GM19372 (cell line): ENCODE results near the gene ZNF74.
"Not testable (repeated sequence)": the region's sequence is repeated elsewhere in the genome, so short reads cannot be mapped to it uniquely, and the experiment has no call there.

ENCODE experiments used
- ATAC-seq: cut with Tn5 transposase; IDR thresholded peaks from one replicate; pipeline ENCODE4 v1.9.1; 2021; ENCODE audit warnings: mild to moderate bottlenecking, low read depth, moderate library complexity; ENCODE audit not compliant: unreplicated experiment

ZNF74 gene

GRCh38 chr22:20441631-20442484 is 47.9 kb downstream of the ZNF74 start:
- ATAC-seq = no peak

DNA sequence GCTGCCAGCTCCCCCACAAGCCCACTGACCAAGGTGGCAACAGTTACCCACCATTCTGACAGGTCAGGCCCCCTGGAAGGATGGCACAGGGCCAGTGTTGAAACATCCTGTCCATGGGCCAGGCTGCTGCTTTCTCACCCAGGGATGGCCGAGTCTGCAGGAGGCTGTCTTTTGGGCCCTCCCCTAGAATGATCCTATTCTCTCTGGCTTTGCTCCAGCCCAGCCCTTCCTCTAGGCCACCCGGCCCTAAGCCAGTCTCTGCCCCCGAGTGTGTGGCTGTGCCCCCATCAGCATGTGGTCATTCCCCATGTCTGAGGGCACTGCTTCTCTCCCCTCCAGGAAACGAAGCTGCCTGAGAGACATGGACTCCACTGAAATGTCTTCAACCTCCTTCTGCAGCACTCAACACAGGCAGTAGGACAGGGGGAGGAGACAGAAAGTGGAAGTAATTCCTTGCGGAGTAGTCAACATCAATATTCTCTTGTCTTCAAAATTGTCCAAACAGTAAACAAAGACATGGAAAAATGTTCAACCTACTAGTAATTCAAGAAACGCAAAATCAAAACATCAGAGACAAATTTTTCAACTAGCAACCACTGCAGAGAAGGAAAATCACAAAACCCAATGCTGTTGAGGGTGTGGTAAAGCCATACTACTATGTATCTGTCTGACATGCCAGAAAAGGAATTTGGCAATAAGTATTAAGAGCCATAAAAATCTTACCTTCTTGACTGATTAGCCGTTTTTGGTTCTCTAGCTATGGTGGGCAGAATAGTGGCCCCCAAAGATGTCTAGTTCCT is 48.7 kb downstream of the ZNF74 start:
- no peak for ATAC-seq

DNA sequence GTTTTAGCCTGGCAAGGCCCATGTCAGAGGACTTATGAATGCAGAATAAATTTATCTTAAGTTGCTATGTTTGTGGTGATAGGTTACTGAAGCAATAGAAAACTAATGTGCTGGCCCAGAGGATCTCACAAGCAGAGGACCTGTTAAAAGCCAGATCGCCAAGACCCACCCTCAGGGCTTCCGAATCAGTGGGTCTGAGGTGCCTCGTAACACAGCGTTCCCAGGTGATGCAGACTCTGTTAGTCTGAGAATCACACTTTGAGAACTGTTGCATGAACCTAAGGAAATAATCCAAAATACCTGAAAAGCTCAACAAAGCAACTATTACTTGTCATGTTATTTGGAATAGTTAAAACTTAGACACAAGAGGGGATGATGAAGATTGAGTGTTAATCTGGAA is 50.4 kb downstream of the ZNF74 start:
- ATAC-seq = no peak

DNA sequence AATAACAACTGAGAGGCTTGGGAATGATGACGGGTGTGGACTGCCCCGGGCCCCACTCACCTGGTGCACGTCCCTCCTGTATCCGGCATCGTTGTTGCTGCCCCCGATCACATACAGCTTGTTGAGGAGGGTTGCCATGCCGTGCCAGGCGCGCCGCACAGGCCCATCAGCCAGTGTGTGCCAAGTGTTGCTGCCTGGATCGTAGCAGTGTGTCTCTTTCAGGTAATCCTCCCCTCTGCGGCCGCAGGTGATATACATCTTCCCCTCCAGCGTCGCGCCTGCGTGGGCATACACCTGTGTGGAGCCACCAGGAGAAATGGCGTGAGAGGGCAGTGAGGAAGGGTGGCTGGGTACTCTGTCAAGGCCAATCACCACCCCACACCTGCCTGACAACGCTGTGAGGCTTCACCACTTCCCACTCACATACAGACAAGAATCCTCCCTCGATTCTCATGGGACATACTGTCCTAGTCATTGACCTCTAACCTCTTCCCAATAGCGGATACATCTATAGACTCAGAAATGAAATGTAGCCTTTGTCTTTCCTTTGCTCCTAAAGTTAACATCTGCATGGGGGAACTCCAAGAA is 52.5 kb downstream of the ZNF74 start:
- ATAC-seq = no peak

DNA sequence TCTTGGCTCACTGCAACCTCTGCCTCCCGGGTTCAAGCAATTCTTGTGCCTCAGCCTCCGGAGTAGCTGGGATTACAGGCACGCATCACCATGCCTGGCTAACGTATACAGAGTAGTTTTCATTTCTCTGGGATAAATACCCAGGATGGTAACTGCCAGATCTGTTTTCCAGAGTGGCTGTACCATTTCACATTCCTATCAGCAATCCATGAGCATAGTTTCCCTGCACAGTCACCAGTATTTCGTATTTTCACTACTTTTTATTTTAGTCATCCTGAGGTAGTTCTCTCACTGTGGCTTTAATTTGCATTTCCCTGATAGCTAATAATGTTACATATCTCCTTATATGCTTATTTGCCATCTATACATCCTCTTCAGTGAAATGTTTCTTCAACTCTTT is 54.7 kb downstream of the ZNF74 start:
- ATAC-seq = no peak

- ATAC-seq = no peak
Observed at GRCh38 chr22:20449819-20450550, 56.0 kb downstream of the ZNF74 start.

- ATAC-seq = no peak
Observed at GRCh38 chr22:20450551-20450906, 56.6 kb downstream of the ZNF74 start.

GRCh38 chr22:20451129-20451778 is 57.3 kb downstream of the ZNF74 start:
- not testable (repeated sequence) for ATAC-seq

DNA sequence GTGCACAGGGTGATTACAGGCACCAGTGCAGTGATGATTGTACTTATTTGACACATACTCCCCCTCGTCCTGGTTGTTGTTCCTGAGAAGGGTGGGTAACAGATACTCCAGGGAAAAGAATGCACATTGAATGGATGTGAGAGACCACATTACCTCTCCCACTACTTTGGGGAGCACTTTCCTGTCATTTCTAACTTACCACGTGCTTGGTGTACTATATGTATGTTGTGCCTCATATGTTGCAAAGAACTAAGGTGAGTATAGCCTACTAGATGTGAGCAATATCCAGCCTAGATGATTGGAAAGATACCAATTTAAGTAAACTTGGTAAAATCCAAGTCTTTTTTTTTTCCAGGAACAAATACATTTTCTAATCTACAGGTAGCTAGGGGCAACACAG is 58.0 kb downstream of the ZNF74 start:
- no peak for ATAC-seq

DNA sequence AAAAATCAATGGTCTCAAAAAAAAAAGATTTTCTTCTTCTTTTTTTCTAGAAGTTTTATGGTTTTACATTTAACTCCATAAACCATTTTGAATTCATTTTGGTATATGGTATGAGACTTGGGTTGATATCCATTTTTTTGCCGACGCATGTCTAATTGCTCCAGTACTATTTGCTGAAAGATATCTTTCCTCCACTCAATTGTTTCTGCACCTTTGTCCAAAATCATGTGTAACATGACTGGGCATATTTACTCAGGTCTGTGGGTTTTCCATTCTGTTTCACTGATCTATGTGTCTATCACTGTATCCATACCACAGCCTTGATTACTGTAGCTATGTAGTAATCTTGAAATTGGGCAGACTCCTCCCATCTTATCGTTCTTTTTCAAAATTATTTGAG is 59.3 kb downstream of the ZNF74 start:
- ATAC-seq = no peak

GRCh38 chr22:20455709-20456063 is 61.7 kb downstream of the ZNF74 start:
- no peak for ATAC-seq

- ATAC-seq = no peak
Observed at GRCh38 chr22:20456064-20456721, 62.2 kb downstream of the ZNF74 start.

- no peak for ATAC-seq
Observed at GRCh38 chr22:20456722-20457076, 62.7 kb downstream of the ZNF74 start.

DNA sequence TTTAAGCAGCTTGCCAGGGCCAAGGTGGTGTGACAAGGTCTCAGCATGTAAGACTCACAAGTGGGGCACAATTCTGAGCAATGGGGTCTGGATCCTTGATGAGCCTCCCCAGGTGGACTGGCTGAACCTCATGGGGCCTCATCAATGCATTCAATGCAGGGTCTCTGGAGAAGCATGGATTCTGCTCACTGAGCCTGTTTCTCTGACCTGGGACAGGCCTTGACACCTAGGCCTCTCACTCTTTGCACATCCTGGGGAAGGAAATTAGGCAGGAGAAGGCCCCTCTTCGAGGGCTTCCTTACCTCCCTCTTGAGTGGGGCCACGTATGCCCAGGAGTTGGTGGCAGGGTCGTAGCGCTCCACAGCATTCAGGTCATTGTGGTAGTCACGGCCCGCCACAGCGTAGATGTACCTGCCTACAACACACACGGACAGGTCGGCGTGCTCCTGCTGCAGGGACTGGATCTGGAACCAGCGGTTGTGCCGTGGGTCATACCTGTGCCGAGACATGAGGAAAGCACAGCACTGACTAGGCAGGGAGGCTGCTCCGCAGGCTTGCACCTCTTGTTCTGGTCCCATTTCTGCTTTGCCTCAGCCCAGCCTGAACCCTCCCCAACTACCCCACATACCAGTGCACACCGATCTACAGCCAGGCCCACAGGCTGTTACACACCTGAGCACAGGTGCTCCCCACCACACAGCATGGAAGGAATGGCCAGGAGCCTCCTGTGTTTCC is 63.7 kb downstream of the ZNF74 start:
- ATAC-seq = no peak
